GM18951 (cell line): ENCODE data around the gene TREML2.

Experiments used
- POLR2A ChIP-seq: IDR thresholded peaks from 4 replicates; pipeline ENCODE4 v1.6.1; 2011; ENCODE audit warnings: mild to moderate bottlenecking; ENCODE audit not compliant: insufficient read length, insufficient read depth; ENCODE audit errors: extremely low read depth
- in situ Hi-C: fragments of 300-500 bp; cut with MboI; formaldehyde crosslinking; loops from one replicate; pipeline ENCODE4 v1.12.0; 2022; ENCODE audit warnings: low sequenced_read_pairs, mixed read lengths, inconsistent platforms; ENCODE audit not compliant: unreplicated experiment

The TREML2 gene

GRCh38 chr6:41177287-41177686, 23.7 kb downstream of the TREML2 start:
- no peak for TF ChIP-seq POLR2A
- in situ Hi-C loops, result no loop called here

GRCh38 chr6:41176189-41176588, 24.8 kb downstream of the TREML2 start:
- no peak for TF ChIP-seq POLR2A
- in situ Hi-C loops, result no loop called here

- in situ Hi-C loops, result no loop called here
- TF ChIP-seq POLR2A, result no peak
These were observed 25.9 kb downstream of the TREML2 start for GRCh38 chr6:41175084-41175483.

- no peak for TF ChIP-seq POLR2A
- in situ Hi-C loops, result no loop called here
These were observed 26.3 kb downstream of the TREML2 start for GRCh38 chr6:41174610-41175009.

- in situ Hi-C loops, result no loop called here
- TF ChIP-seq POLR2A, result no peak
These were observed 29.0 kb downstream of the TREML2 start for GRCh38 chr6:41171908-41172307.

GRCh38 chr6:41170547-41171160, 30.3 kb downstream of the TREML2 start:
- in situ Hi-C loops, result no loop called here
- no peak for TF ChIP-seq POLR2A

- in situ Hi-C loops, result no loop called here
- no peak for TF ChIP-seq POLR2A
These were observed 33.6 kb downstream of the TREML2 start for GRCh38 chr6:41167173-41167963.

- in situ Hi-C loops, result no loop called here
- TF ChIP-seq POLR2A, result no peak
These were observed 36.3 kb downstream of the TREML2 start for GRCh38 chr6:41164551-41165120.

- TF ChIP-seq POLR2A, result no peak
- in situ Hi-C loops, result no loop called here
These were observed 37.6 kb downstream of the TREML2 start for GRCh38 chr6:41163419-41163717.

GRCh38 chr6:41162687-41163418, 38.1 kb downstream of the TREML2 start, which contains the start of gene TREM2:
Gene TREM2, minus strand, starts transcription at chr6:41163116. Its CDS starts 34 bp downstream, at chr6:41163082.
- in situ Hi-C loops, result no loop called here
- TF ChIP-seq POLR2A, result no peak

- TF ChIP-seq POLR2A, result no peak
- in situ Hi-C loops, result no loop called here
These were observed 38.9 kb downstream of the TREML2 start for GRCh38 chr6:41161851-41162552.

GRCh38 chr6:41161380-41161779, 39.6 kb downstream of the TREML2 start:
- in situ Hi-C loops, result no loop called here
- no peak for TF ChIP-seq POLR2A

GRCh38 chr6:41160933-41161332, 40.0 kb downstream of the TREML2 start:
- no peak for TF ChIP-seq POLR2A

GRCh38 chr6:41159415-41160082, 41.4 kb downstream of the TREML2 start:
- in situ Hi-C loops, result no loop called here
- no peak for TF ChIP-seq POLR2A

More at GRCh38 chr6:41160933-41161332, 40.0 kb downstream of the TREML2 start:
- in situ Hi-C loops, result no loop called here
